ENCODE results near the gene NQO2.
A peak's percentile ranks its signal among the peaks of the same experiment; 100 is the strongest.
"Not testable (repeated sequence)": the region's sequence is repeated elsewhere in the genome, so short reads cannot be mapped to it uniquely, and the experiment has no call there.

Gene NQO2

GRCh38 chr6:3019749-3020320 is 20.1 kb downstream of the NQO2 start:
- no peak for TF ChIP-seq CTCF (IDR thresholded peaks at IDR 0.05; ENCODE audit: low read depth, low read length)
- no peak for DNase-seq (ENCODE audit: low read depth in 2 of 2)
- H3K4me3 ChIP-seq (replicated peaks in 1 of 2; ENCODE audit: low read depth in 2 of 2, low read length in 2 of 2), result no peak overlapping the region

- DNase-seq (ENCODE audit: low read depth in 2 of 2); H3K4me3 ChIP-seq (replicated peaks in 1 of 2; ENCODE audit: low read depth in 2 of 2, low read length in 2 of 2): not testable (repeated sequence)
These were observed 21.4 kb downstream of the NQO2 start for GRCh38 chr6:3020976-3021598.

GRCh38 chr6:3022765-3023662 is 23.3 kb downstream of the NQO2 start:
- H3K4me3 ChIP-seq (replicated peaks in 1 of 2; ENCODE audit: low read depth in 2 of 2, low read length in 2 of 2), result peak overlapping the region; percentile 25 to 58
- peak in 1 of 2 donors; percentile 34 for DNase-seq (ENCODE audit: low read depth in 2 of 2)
- no peak for TF ChIP-seq CTCF (IDR thresholded peaks at IDR 0.05; ENCODE audit: low read depth, low read length)

GRCh38 chr6:3023663-3024483 is 24.2 kb downstream of the NQO2 start:
- peak overlapping the region; percentile 25 to 58 for H3K4me3 ChIP-seq (replicated peaks in 1 of 2; ENCODE audit: low read depth in 2 of 2, low read length in 2 of 2)
- peak; percentile 95 for DNase-seq (ENCODE audit: low read depth in 2 of 2)
- no peak for TF ChIP-seq CTCF (IDR thresholded peaks at IDR 0.05; ENCODE audit: low read depth, low read length)

GRCh38 chr6:3026791-3027626 is 27.3 kb downstream of the NQO2 start:
- no peak for TF ChIP-seq CTCF (IDR thresholded peaks at IDR 0.05; ENCODE audit: low read depth, low read length)
- DNase-seq (ENCODE audit: low read depth in 2 of 2), result peak in 1 of 2 donors; percentile 23
- no peak overlapping the region for H3K4me3 ChIP-seq (replicated peaks in 1 of 2; ENCODE audit: low read depth in 2 of 2, low read length in 2 of 2)

- not testable (repeated sequence) for DNase-seq (ENCODE audit: low read depth in 2 of 2); H3K4me3 ChIP-seq (replicated peaks in 1 of 2; ENCODE audit: low read depth in 2 of 2, low read length in 2 of 2)
These were observed 28.5 kb downstream of the NQO2 start for GRCh38 chr6:3028156-3028555.

Measured in cardiac fibroblast (primary cell).